Gastroesophageal sphincter (tissue), 3 donors: Measurements from ENCODE around the gene CDC42BPA.

ENCODE experiments used
- CTCF ChIP-seq, 4 experiments: fragments of 200-600 bp in 2 of 4; fragments of 450-650 bp in 2 of 4; sonication (generic) in 1 of 4; IDR thresholded peaks; one replicate each; pipeline ENCODE4 v1.5.1; 2017 to 2019; ENCODE audit warnings: antibody characterized with exemption in 4 of 4, mild to moderate bottlenecking in 2 of 4, moderate library complexity in 2 of 4
- EP300 ChIP-seq: sonication (generic); formaldehyde crosslinking; IDR thresholded peaks from one replicate; pipeline ENCODE4 v1.6.1; 2017; ENCODE audit warnings: antibody characterized with exemption, mild to moderate bottlenecking
- POLR2A ChIP-seq, 2 donors: fragments of 450-650 bp; IDR thresholded peaks; one replicate each; pipeline ENCODE4 v1.6.1; 2017; ENCODE audit warnings: antibody characterized with exemption in 2 of 2, mild to moderate bottlenecking in 2 of 2, moderate library complexity in 1 of 2

- peak in 1 of 4 experiments; percentile 6 for TF ChIP-seq CTCF (IDR thresholded peaks at IDR 0.05)
- TF ChIP-seq EP300, result no peak
- peak in 1 of 2 donors; percentile 10 for TF ChIP-seq POLR2A (IDR thresholded peaks at IDR 0.05)
Measured at GRCh38 chr1:227318853-227319607, 738 bp upstream of the CDC42BPA start.
